GM06990 (cell line): Measurements from ENCODE around the gene ANP32A.

ENCODE experiments used
- DNase-seq: peaks from one replicate; pipeline ENCODE4 v3.0.0-alpha.2; 2011; ENCODE audit not compliant: insufficient read length; ENCODE audit errors: extremely low read depth
- H3K27me3 ChIP-seq: replicated peaks from 2 replicates; pipeline ENCODE4 v1.6.0; 2011; ENCODE audit warnings: low read length; ENCODE audit not compliant: control insufficient read depth, insufficient read depth
- H3K36me3 ChIP-seq: 2 replicates; pipeline ENCODE4 v1.5.1; 2011; ENCODE audit warnings: low read length; ENCODE audit not compliant: control insufficient read depth, insufficient read depth
- H3K4me3 ChIP-seq: replicated peaks from 2 replicates; pipeline ENCODE4 v1.5.1; 2011; ENCODE audit warnings: low read depth, mild to moderate bottlenecking, control low read depth, low read length
- TF ChIP-seq, protein P1 (sequence below): IDR thresholded peaks from 2 replicates; pipeline ENCODE4 v1.5.1; 2011; ENCODE audit warnings: low read length, control low read depth, mild to moderate bottlenecking, inconsistent platforms; ENCODE audit not compliant: insufficient read depth, poor library complexity, severe bottlenecking

ANP32A gene

GRCh38 chr15:68782589-68783161, 38.0 kb downstream of the ANP32A start:
- no peak for DNase-seq
- Histone ChIP-seq H3K4me3 (no peak overlapping the region), H3K27me3 (no peaks in the 10 kb centered on the region), H3K36me3 (peaks cover 43% of the 10 kb centered on the region)
- TF ChIP-seq, protein P1, sequence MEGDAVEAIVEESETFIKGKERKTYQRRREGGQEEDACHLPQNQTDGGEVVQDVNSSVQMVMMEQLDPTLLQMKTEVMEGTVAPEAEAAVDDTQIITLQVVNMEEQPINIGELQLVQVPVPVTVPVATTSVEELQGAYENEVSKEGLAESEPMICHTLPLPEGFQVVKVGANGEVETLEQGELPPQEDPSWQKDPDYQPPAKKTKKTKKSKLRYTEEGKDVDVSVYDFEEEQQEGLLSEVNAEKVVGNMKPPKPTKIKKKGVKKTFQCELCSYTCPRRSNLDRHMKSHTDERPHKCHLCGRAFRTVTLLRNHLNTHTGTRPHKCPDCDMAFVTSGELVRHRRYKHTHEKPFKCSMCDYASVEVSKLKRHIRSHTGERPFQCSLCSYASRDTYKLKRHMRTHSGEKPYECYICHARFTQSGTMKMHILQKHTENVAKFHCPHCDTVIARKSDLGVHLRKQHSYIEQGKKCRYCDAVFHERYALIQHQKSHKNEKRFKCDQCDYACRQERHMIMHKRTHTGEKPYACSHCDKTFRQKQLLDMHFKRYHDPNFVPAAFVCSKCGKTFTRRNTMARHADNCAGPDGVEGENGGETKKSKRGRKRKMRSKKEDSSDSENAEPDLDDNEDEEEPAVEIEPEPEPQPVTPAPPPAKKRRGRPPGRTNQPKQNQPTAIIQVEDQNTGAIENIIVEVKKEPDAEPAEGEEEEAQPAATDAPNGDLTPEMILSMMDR: no peak

DNA sequence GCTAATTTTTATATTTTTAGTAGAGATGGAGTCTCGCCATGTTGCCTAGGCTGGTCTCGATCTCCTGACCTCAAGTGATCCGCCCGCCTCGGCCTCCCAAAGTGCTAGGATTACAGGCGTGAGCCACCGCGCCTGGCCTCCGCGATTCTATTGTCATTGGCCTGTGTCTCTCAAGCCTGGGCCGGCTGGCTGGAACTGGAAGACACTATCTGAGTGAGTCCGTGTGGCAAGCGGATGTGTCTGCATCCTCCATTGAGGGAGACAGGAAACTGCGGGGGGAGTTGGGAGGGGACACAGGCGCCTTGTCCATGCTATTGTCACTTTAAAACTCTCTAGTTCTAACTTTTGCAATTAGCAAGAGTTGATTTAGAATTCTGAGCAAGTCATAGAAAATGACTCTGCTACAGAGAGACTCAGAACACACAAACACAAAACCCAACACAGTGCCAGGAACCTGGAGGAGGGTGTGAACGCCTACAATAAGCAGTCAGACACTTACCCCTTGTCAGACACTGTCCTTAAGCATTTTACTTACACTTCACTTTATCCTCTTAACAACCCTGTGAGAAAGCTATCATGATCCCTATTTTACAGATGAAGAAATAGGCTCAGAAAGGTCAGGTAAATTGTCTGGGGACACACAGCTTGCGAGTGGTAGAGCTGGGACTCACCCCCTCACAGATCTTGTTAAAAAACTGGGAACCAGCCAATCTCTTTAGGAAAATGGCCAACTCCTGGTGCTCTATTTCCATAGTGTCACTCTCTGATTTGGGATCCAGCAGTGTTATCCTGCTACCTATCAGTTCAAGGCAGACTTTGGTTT, 38.7 kb downstream of the ANP32A start:
- no peak for DNase-seq
- H3K27me3 ChIP-seq: no peaks in the 10 kb centered on the region
- TF ChIP-seq, protein P1: no peak
- peaks cover 38% of the 10 kb centered on the region for H3K36me3 ChIP-seq
- no peak overlapping the region for H3K4me3 ChIP-seq

GRCh38 chr15:68781217-68781616, 39.5 kb downstream of the ANP32A start:
- peaks cover 34% of the 10 kb centered on the region for H3K36me3 ChIP-seq
- H3K27me3 ChIP-seq: no peaks in the 10 kb centered on the region
- H3K4me3 ChIP-seq: no peak overlapping the region
- TF ChIP-seq, protein P1: no peak
- no peak for DNase-seq

GRCh38 chr15:68778876-68779275, 41.8 kb downstream of the ANP32A start:
- H3K36me3 ChIP-seq: peaks cover 22% of the 10 kb centered on the region
- no peaks in the 10 kb centered on the region for H3K27me3 ChIP-seq
- DNase-seq: no peak
- no peak overlapping the region for H3K4me3 ChIP-seq
- TF ChIP-seq, protein P1: no peak

- Histone ChIP-seq H3K4me3 (no peak overlapping the region), H3K36me3 (peaks cover 10% of the 10 kb centered on the region), H3K27me3 (no peaks in the 10 kb centered on the region)
- TF ChIP-seq, protein P1: no peak
- DNase-seq: no peak
Measured at GRCh38 chr15:68776477-68777270, 44.0 kb downstream of the ANP32A start.
